ENCODE measurements around the gene LPO.

LPO gene

DNA sequence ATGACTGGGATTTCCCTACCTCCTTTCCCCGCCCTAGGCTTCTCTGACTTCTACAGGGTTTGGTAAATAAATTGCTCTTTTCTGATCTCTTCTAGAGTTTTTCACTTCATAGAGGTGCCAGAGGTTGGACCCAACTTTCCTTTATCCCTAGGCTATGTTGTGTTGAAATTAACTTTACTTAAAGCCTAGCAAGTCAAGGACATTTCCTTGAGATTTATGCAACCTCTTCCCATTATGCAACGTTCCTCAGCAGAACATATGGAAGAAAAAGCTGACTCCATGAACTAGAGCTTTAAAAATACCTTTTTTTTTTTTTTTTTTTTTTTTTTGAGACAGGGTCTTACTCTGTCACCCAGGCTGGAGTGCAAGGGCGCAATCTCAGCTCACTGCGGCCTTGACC lies 26.9 kb downstream of the LPO start:
- Histone ChIP-seq H2AFZ (ENCODE audit: low read depth, low read length, severe bottlenecking) (no peak overlapping the region), H3F3A (ENCODE audit: insufficient read depth) (no peaks in the 10 kb centered on the region), H3K79me2 (ENCODE audit: insufficient read depth, low read length) (no peaks in the 10 kb centered on the region), H3K36me3 (ENCODE audit: low read length) (no peaks in the 10 kb centered on the region), H3K4me3 (ENCODE audit: insufficient read depth, low read length, poor library complexity, severe bottlenecking) (no peak overlapping the region), H3K9ac (ENCODE audit: low read length) (no peak overlapping the region), H4K20me1 (ENCODE audit: low read depth, low read length) (no peaks in the 10 kb centered on the region), H3K9me2 (replicated peaks; ENCODE audit: insufficient read depth, low read length) (no peaks in the 10 kb centered on the region), H3K27me3 (ENCODE audit: low read length) (no peaks in the 10 kb centered on the region), H3K9me3 (ENCODE audit: insufficient read depth, low read length) (no peaks in the 10 kb centered on the region), H3K4me2 (ENCODE audit: low read depth, low read length, poor library complexity, severe bottlenecking) (no peak overlapping the region), H3K27ac (ENCODE audit: low read depth, low read length) (no peak overlapping the region)
- TF ChIP-seq, protein P1, sequence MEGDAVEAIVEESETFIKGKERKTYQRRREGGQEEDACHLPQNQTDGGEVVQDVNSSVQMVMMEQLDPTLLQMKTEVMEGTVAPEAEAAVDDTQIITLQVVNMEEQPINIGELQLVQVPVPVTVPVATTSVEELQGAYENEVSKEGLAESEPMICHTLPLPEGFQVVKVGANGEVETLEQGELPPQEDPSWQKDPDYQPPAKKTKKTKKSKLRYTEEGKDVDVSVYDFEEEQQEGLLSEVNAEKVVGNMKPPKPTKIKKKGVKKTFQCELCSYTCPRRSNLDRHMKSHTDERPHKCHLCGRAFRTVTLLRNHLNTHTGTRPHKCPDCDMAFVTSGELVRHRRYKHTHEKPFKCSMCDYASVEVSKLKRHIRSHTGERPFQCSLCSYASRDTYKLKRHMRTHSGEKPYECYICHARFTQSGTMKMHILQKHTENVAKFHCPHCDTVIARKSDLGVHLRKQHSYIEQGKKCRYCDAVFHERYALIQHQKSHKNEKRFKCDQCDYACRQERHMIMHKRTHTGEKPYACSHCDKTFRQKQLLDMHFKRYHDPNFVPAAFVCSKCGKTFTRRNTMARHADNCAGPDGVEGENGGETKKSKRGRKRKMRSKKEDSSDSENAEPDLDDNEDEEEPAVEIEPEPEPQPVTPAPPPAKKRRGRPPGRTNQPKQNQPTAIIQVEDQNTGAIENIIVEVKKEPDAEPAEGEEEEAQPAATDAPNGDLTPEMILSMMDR (IDR thresholded peaks at IDR 0.05; ENCODE audit: insufficient read depth, low read length, poor library complexity, severe bottlenecking), result no peak
- TF ChIP-seq EZH2phosphoT487 (conservative IDR thresholded peaks at IDR 0.05; ENCODE audit: low read length), result no peak

DNA sequence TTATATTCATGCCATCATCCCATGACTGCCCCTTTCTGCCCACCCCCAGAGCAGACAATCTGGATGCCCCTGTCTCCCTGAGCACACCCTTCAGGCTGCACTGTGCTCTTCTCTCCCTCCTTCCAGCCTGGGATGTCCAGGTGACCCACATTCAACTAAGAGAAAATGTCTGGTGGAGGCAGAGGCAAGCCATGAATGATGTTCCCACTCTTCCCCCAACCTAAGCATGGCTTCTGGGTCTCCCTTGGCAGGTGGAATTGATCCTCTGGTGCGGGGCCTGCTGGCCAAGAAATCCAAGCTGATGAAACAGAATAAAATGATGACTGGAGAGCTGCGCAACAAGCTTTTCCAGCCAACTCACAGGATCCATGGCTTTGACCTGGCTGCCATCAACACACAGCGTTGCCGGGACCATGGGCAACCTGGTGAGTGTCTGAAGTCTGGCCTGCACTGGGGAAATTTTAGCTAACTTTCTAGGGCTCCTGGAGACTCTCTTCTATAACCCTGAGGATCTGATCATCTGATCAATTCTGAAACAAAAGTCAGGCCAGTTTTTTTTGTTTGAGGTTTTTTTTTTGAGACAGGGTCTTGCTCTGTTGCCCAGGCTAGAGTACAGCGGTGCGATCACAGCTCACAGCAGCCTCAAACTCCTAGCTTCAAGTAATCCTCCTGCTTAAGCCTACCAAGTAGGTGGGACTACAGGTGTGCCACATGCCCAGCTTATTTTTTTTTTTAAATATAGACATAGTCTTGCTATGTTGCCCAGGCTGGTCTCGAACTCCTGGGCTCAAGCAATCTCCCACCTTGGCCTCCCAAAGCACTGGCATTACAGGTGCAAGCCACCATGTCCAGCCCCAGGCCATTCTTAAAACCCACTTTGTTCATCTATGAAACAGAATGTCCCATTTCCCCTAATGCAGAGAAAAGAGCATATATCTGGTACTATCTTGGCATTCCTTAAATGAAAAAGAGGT lies 27.8 kb downstream of the LPO start:
- no peak for TF ChIP-seq EZH2phosphoT487 (conservative IDR thresholded peaks at IDR 0.05; ENCODE audit: low read length)
- TF ChIP-seq, protein P1 (IDR thresholded peaks at IDR 0.05; ENCODE audit: insufficient read depth, low read length, poor library complexity, severe bottlenecking), result no peak
- Histone ChIP-seq H3K27me3 (ENCODE audit: low read length) (no peaks in the 10 kb centered on the region), H3K36me3 (ENCODE audit: low read length) (no peaks in the 10 kb centered on the region), H3K4me3 (ENCODE audit: insufficient read depth, low read length, poor library complexity, severe bottlenecking) (no peak overlapping the region), H3K79me2 (ENCODE audit: insufficient read depth, low read length) (no peaks in the 10 kb centered on the region), H3K4me2 (ENCODE audit: low read depth, low read length, poor library complexity, severe bottlenecking) (no peak overlapping the region), H2AFZ (ENCODE audit: low read depth, low read length, severe bottlenecking) (no peak overlapping the region), H3K27ac (ENCODE audit: low read depth, low read length) (no peak overlapping the region), H3K9me2 (replicated peaks; ENCODE audit: insufficient read depth, low read length) (no peaks in the 10 kb centered on the region), H3F3A (ENCODE audit: insufficient read depth) (no peaks in the 10 kb centered on the region), H4K20me1 (ENCODE audit: low read depth, low read length) (no peaks in the 10 kb centered on the region), H3K9me3 (ENCODE audit: insufficient read depth, low read length) (no peaks in the 10 kb centered on the region), H3K9ac (ENCODE audit: low read length) (no peak overlapping the region)

DNA sequence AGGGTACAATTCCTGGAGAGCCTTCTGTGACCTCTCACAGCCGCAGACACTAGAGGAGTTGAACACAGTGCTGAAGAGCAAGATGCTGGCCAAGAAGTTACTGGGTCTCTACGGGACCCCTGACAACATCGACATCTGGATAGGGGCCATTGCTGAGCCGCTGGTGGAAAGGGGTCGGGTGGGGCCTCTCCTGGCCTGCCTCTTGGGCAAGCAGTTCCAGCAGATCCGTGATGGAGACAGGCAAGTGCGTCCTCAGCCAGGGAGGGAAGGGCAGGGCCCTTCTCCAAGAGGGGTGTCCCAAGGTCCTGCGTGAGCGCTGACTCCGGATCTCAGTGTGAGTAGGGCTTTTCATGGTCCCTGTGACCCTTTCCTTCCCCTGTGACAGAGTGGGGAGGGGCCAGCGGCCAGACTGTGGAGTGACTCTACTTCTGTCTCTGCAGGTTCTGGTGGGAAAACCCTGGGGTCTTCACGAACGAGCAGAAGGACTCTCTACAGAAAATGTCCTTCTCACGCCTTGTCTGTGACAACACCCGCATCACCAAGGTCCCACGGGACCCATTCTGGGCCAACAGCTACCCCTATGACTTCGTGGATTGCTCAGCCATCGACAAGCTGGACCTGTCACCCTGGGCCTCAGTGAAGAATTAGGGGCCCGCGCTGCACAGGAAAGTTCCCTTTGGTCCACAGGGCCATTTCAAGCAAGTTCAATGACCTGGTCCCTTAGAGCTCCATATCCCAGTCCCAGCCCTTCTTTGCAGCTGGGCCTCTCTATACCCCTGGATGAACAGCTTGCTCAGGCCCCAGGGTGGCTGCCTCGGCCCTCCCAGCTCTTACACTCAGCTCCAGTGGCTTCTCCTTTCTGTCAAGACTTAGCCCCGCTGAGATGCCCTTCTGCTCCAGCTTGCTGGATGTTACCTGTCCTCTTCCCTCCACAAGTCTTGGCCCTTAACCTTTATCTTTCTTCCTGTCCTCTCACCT lies 29.3 kb downstream of the LPO start:
- Histone ChIP-seq H3K79me2 (ENCODE audit: insufficient read depth, low read length) (no peaks in the 10 kb centered on the region), H2AFZ (ENCODE audit: low read depth, low read length, severe bottlenecking) (no peak overlapping the region), H3K36me3 (ENCODE audit: low read length) (no peaks in the 10 kb centered on the region), H3F3A (ENCODE audit: insufficient read depth) (no peaks in the 10 kb centered on the region), H3K27me3 (ENCODE audit: low read length) (no peaks in the 10 kb centered on the region), H3K9me2 (replicated peaks; ENCODE audit: insufficient read depth, low read length) (no peaks in the 10 kb centered on the region), H3K9me3 (ENCODE audit: insufficient read depth, low read length) (no peaks in the 10 kb centered on the region), H3K4me3 (ENCODE audit: insufficient read depth, low read length, poor library complexity, severe bottlenecking) (no peak overlapping the region), H4K20me1 (ENCODE audit: low read depth, low read length) (no peaks in the 10 kb centered on the region), H3K9ac (ENCODE audit: low read length) (no peak overlapping the region), H3K27ac (ENCODE audit: low read depth, low read length) (no peak overlapping the region), H3K4me2 (ENCODE audit: low read depth, low read length, poor library complexity, severe bottlenecking) (no peak overlapping the region)
- TF ChIP-seq, protein P1 (IDR thresholded peaks at IDR 0.05; ENCODE audit: insufficient read depth, low read length, poor library complexity, severe bottlenecking), result no peak
- no peak for TF ChIP-seq EZH2phosphoT487 (conservative IDR thresholded peaks at IDR 0.05; ENCODE audit: low read length)

Measured in SU-DHL-6 (cell line).